Liver (tissue), 3 donors: ENCODE measurements around the gene RYR2.

ENCODE experiments used
- EGR1 ChIP-seq, 2 donors: IDR thresholded peaks; 2 replicates each; pipeline ENCODE4 v1.6.1; 2016 to 2018; ENCODE audit warnings: antibody characterized with exemption in 2 of 2, low read depth in 2 of 2
- GABPA ChIP-seq, 2 donors: IDR thresholded peaks in 1 of 2; conservative IDR thresholded peaks in 1 of 2; 2 replicates each; pipeline ENCODE4 v1.6.1; 2016; ENCODE audit warnings: antibody characterized with exemption in 2 of 2, mild to moderate bottlenecking in 1 of 2, moderate library complexity in 1 of 2
- JUND ChIP-seq, 2 donors: IDR thresholded peaks; 2 replicates each; pipeline ENCODE4 v1.6.1; 2016; ENCODE audit warnings: antibody characterized with exemption in 2 of 2
- NR2F2 ChIP-seq: IDR thresholded peaks from 2 replicates; pipeline ENCODE4 v1.6.1; 2016; ENCODE audit warnings: antibody characterized with exemption
- REST ChIP-seq: IDR thresholded peaks from 2 replicates; pipeline ENCODE4 v1.6.1; 2016; ENCODE audit warnings: antibody characterized with exemption, mild to moderate bottlenecking
- RXRA ChIP-seq, 2 donors: IDR thresholded peaks; 2 replicates each; pipeline ENCODE4 v1.6.1; 2017 to 2018; ENCODE audit warnings: antibody characterized with exemption in 2 of 2, mild to moderate bottlenecking in 1 of 2
- TAF1 ChIP-seq: conservative IDR thresholded peaks from 2 replicates; pipeline ENCODE4 v1.6.1; 2016; ENCODE audit warnings: antibody characterized with exemption, mild to moderate bottlenecking
- ZBTB33 ChIP-seq: IDR thresholded peaks from 2 replicates; pipeline ENCODE4 v1.6.1; 2016; ENCODE audit warnings: antibody characterized with exemption
- TF ChIP-seq, protein P1 (sequence below): fragments of 150-350 bp; IDR thresholded peaks from 2 replicates; pipeline ENCODE4 v1.5.1; 2017; ENCODE audit warnings: improper control_type of control experiment, low read depth, low read length; ENCODE audit not compliant: missing input control
- donor health status: healthy.
- donor health status: healthy.

GRCh38 chr1:237115035-237115434 lies 73.1 kb downstream of the RYR2 start:
- TF ChIP-seq JUND (IDR thresholded peaks at IDR 0.05) (no peak), REST (no peak), TAF1 (no peak), GABPA (IDR thresholded peaks at IDR 0.05 in 1 of 2, conservative IDR thresholded peaks at IDR 0.05 in 1 of 2) (no peak), ZBTB33 (no peak), NR2F2 (no peak), RXRA (IDR thresholded peaks at IDR 0.05) (no peak), EGR1 (IDR thresholded peaks at IDR 0.05; ENCODE audit: low read depth in 2 of 2) (no peak)
- TF ChIP-seq, protein P1, sequence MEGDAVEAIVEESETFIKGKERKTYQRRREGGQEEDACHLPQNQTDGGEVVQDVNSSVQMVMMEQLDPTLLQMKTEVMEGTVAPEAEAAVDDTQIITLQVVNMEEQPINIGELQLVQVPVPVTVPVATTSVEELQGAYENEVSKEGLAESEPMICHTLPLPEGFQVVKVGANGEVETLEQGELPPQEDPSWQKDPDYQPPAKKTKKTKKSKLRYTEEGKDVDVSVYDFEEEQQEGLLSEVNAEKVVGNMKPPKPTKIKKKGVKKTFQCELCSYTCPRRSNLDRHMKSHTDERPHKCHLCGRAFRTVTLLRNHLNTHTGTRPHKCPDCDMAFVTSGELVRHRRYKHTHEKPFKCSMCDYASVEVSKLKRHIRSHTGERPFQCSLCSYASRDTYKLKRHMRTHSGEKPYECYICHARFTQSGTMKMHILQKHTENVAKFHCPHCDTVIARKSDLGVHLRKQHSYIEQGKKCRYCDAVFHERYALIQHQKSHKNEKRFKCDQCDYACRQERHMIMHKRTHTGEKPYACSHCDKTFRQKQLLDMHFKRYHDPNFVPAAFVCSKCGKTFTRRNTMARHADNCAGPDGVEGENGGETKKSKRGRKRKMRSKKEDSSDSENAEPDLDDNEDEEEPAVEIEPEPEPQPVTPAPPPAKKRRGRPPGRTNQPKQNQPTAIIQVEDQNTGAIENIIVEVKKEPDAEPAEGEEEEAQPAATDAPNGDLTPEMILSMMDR = no peak
